ENCODE results near the gene SLC19A1.

GRCh38 chr21:45464309-45464708, 77.9 kb downstream of the SLC19A1 start:
- TF ChIP-seq EZH2 (IDR thresholded peaks at IDR 0.05; ENCODE audit: low read depth) (no peak), CTCF (conservative IDR thresholded peaks at IDR 0.05) (no peak)

All from PC-9 (cell line).